Muscle of leg (tissue), 16 donors: ENCODE data around the gene AP1S2. TPM values are rescaled to one million over a fixed set of nuclear protein-coding genes. Genes with fewer than 3 reads are reported as not detected.

Experiments used
- DNase-seq: peaks from one replicate; pipeline ENCODE4 v3.0.0; 2013
- H3K27ac ChIP-seq: one replicate; pipeline ENCODE4 v1.5.1; 2013; ENCODE audit warnings: mild to moderate bottlenecking, low read length, control low read depth
- H3K27me3 ChIP-seq: one replicate; pipeline ENCODE4 v1.6.1; 2013; ENCODE audit warnings: low read length; ENCODE audit not compliant: control insufficient read depth, insufficient read depth
- H3K36me3 ChIP-seq: one replicate; pipeline ENCODE4 v1.6.1; 2013; ENCODE audit warnings: low read length; ENCODE audit not compliant: control insufficient read depth, insufficient read depth
- H3K4me1 ChIP-seq: one replicate; pipeline ENCODE4 v1.6.1; 2013; ENCODE audit warnings: low read length; ENCODE audit not compliant: control insufficient read depth, insufficient read depth
- H3K4me3 ChIP-seq: one replicate; pipeline ENCODE4 v1.5.1; 2013; ENCODE audit warnings: low read length, control low read depth
- H3K9me3 ChIP-seq: replicated peaks from 2 replicates; pipeline ENCODE4 v1.6.1; 2013; ENCODE audit warnings: low read depth, low read length; ENCODE audit not compliant: control insufficient read depth
- WGBS: methylation state at CpG from one replicate; pipeline ENCODE4 v1.1.5; 2013; ENCODE audit warnings: missing lambda C conversion rate; ENCODE audit not compliant: insufficient coverage; 5-methylcytosine and 5-hydroxymethylcytosine counted together
- long read RNA-seq, 11 donors: transcript quantifications; one replicate each; lab custom pipeline, GENCODE V29; 2026
- polyA plus RNA-seq, 8 donors: library from polyadenylated mRNA; unstranded; fragments of 120-200 nt; gene quantifications; one replicate each; pipeline versions ENCODE4 v1.2.1 to v1.2.3, GENCODE V29; 2013; ENCODE audit warnings: inconsistent platforms in 1 of 8, low replicate concordance in 1 of 8; ENCODE audit not compliant: insufficient read length in 8 of 8, insufficient read depth in 1 of 8
- total RNA-seq: library from RNA; stranded (reverse); fragments of 120-200 nt; gene quantifications from one replicate; pipeline ENCODE4 v1.2.4, GENCODE V29; 2013

The AP1S2 gene
- total RNA-seq (39.1 TPM), polyA plus RNA-seq (10 to 100 TPM; 36.5 to 50.5 (median 42.9) TPM)
- long read RNA-seq, donor 1, partial matches to known transcripts = 0 of 1 reads
- long read RNA-seq, donor 1, other reads (novel, unspliced or antisense) = 0 of 1 reads
- long read RNA-seq, donor 2, partial matches to known transcripts = 0 of 1 reads
- long read RNA-seq, donor 2, other reads (novel, unspliced or antisense) = 0 of 1 reads
- long read RNA-seq, donor 3, transcript AP1S2-201 (5 exons, 2,237 nt) = major isoform, 9 of 9 reads
- long read RNA-seq, donor 3, partial matches to known transcripts = 0 of 9 reads
- long read RNA-seq, donor 3, other reads (novel, unspliced or antisense) = 0 of 9 reads
- long read RNA-seq, donor 4, partial matches to known transcripts = 0 of 4 reads
- long read RNA-seq, donor 4, other reads (novel, unspliced or antisense) = 0 of 4 reads
- long read RNA-seq, donor 5, transcript AP1S2-201 (5 exons, 2,237 nt) = major isoform, 18 of 25 reads
- long read RNA-seq, donor 5, partial matches to known transcripts = 0 of 25 reads
- long read RNA-seq, donor 5, other reads (novel, unspliced or antisense) = 7 of 25 reads
- long read RNA-seq, donor 6, transcript AP1S2-201 (5 exons, 2,237 nt) = major isoform, 7 of 15 reads
- long read RNA-seq, donor 6, partial matches to known transcripts = 0 of 15 reads
- long read RNA-seq, donor 6, other reads (novel, unspliced or antisense) = 7 of 15 reads
- long read RNA-seq, donor 7, transcript AP1S2-201 (5 exons, 2,237 nt) = major isoform, 11 of 11 reads
- long read RNA-seq, donor 7, partial matches to known transcripts = 0 of 11 reads
- long read RNA-seq, donor 7, other reads (novel, unspliced or antisense) = 0 of 11 reads
- long read RNA-seq, donor 8, transcript AP1S2-201 (5 exons, 2,237 nt) = major isoform, 13 of 14 reads
- long read RNA-seq, donor 8, partial matches to known transcripts = 0 of 14 reads
- long read RNA-seq, donor 8, other reads (novel, unspliced or antisense) = 0 of 14 reads
- long read RNA-seq, donor 9, transcript AP1S2-201 (5 exons, 2,237 nt) = major isoform, 7 of 8 reads
- long read RNA-seq, donor 9, partial matches to known transcripts = 0 of 8 reads
- long read RNA-seq, donor 9, other reads (novel, unspliced or antisense) = 0 of 8 reads
- long read RNA-seq, donor 10, transcript AP1S2-201 (5 exons, 2,237 nt) = major isoform, 10 of 18 reads
- long read RNA-seq, donor 10, partial matches to known transcripts = 0 of 18 reads
- long read RNA-seq, donor 10, other reads (novel, unspliced or antisense) = 8 of 18 reads
- long read RNA-seq, donor 11, transcript AP1S2-201 (5 exons, 2,237 nt) = major isoform, 9 of 16 reads
- long read RNA-seq, donor 11, partial matches to known transcripts = 0 of 16 reads
- long read RNA-seq, donor 11, other reads (novel, unspliced or antisense) = 7 of 16 reads

- no peaks in the 10 kb centered on the region for H3K9me3 ChIP-seq
- under 1% methylated on average over 77 of the region's 85 CpGs for WGBS
- H3K4me1 ChIP-seq = peaks cover 7% of the 10 kb centered on the region
- peaks cover 26% of the 10 kb centered on the region for H3K27me3 ChIP-seq
- H3K36me3 ChIP-seq = no peaks in the 10 kb centered on the region
- peak within 1 kb of the TSS; percentile 69 for H3K4me3 ChIP-seq
- peak; percentile 97 for DNase-seq
- H3K27ac ChIP-seq = peak within 1 kb of the TSS; percentile 84
These were observed at the start of gene AP1S2 for GRCh38 chrX:15854712-15855567. Gene AP1S2 (minus strand): TSS chrX:15854813. CDS start chrX:15852524, 2,289 bp downstream.

DNA sequence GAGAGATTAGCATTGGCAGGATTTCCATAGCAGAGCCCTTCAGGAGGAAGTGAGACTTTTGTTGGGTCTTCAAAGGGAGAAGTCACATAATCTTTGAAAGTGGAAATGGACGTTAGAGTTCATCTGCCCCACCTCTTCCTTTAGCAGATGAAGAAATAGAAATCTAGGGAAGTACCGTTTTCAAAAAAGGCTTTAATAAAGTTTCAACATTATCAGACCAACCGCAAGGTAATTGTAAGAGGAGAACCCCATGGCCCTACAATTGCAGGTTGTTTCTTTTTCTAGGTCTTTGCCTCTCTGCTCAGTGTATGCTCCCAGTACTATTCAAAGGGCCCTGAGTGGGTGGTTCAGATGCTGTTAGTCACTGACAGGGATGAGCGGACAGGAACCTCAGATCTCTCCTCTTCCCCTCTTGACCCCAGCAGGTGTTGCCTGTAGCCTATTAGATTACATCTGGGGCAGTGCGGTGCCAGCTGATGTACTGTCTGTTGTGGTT lies 48.6 kb upstream of the AP1S2 start:
- Histone ChIP-seq H3K4me3 (no peak overlapping the region), H3K27ac (no peak overlapping the region), H3K4me1 (no peaks in the 10 kb centered on the region), H3K27me3 (peaks cover 29% of the 10 kb centered on the region), H3K36me3 (no peaks in the 10 kb centered on the region), H3K9me3 (no peaks in the 10 kb centered on the region)
- WGBS = no CpG with 5 or more reads among the region's 5 CpGs
- DNase-seq = peak; percentile 56

- no peaks in the 10 kb centered on the region for H3K4me1 ChIP-seq
- H3K9me3 ChIP-seq = no peaks in the 10 kb centered on the region
- no peak for DNase-seq
- no peak overlapping the region for H3K4me3 ChIP-seq
- peaks cover 22% of the 10 kb centered on the region for H3K27me3 ChIP-seq
- WGBS = 87% methylated on average over 4 of the region's 4 CpGs
- H3K27ac ChIP-seq = no peak overlapping the region
- no peaks in the 10 kb centered on the region for H3K36me3 ChIP-seq
These were observed 40.7 kb upstream of the AP1S2 start for GRCh38 chrX:15895334-15895733.

DNA sequence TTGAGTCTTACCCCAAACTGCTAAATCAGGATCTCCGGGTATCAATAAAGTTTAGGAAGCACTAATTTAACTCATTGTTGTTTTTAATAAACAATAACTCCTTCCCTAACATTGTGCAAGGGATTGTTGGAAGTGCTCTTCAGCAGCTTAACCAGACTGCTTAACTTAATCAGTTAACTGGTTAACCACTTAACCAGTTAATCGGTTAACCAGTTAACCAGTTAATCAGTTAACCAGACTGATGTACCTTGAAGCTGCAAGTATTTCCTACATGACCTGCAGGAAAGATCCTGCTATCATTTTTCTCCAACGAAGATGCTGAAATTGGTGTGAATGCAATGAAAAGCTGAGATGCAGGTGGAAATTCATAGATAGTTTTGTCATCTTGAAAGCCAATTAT lies 40.1 kb upstream of the AP1S2 start:
- no peak for DNase-seq
- no peak overlapping the region for H3K27ac ChIP-seq
- no CpG with 5 or more reads among the region's 3 CpGs for WGBS
- H3K9me3 ChIP-seq = no peaks in the 10 kb centered on the region
- H3K36me3 ChIP-seq = no peaks in the 10 kb centered on the region
- H3K4me3 ChIP-seq = no peak overlapping the region
- H3K4me1 ChIP-seq = no peaks in the 10 kb centered on the region
- H3K27me3 ChIP-seq = peaks cover 22% of the 10 kb centered on the region

DNA sequence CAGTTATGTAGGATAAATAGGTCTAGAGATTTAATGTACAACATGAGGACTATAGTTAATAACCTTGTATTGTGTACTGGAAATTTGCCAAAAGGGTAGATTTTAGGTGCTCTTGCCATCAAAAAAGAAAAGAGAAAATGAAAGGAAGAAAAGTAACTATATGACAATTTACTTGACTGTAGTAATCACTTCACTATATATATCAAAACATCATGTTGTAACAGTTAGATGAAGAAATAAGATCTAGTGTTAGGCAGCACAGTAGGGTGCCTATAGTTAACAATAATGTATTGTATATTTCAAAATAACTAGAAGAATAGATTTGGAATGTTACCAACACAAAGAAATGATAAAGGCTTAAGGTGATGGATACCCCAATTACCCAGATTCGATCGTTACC lies 35.9 kb upstream of the AP1S2 start:
- WGBS = no CpG with 5 or more reads among the region's 2 CpGs
- Histone ChIP-seq H3K27ac (no peak overlapping the region), H3K36me3 (no peaks in the 10 kb centered on the region), H3K27me3 (peaks cover 17% of the 10 kb centered on the region), H3K4me1 (no peaks in the 10 kb centered on the region), H3K4me3 (no peak overlapping the region), H3K9me3 (no peaks in the 10 kb centered on the region)
- DNase-seq = no peak

DNA sequence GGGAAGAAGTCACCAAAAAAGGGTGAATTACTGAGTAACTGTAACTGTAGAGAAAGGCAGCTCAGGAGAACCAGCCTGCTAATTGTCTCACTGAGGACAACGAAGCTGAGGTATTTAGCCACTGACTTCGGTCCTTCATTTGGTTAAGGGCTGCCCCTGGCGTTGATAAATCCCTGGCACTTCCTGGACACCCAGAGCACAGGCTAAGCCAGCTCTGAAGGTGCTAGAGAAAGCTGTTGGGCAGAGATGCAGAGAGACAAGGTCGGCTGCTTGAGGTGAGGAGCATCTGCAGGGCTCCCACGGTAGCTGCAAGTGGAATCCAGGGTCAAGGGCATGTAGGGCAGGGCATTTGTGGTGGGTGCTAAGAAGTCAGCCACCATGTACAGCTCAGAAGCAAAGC lies 33.4 kb upstream of the AP1S2 start:
- Histone ChIP-seq H3K36me3 (no peaks in the 10 kb centered on the region), H3K9me3 (no peaks in the 10 kb centered on the region), H3K27me3 (peaks cover 19% of the 10 kb centered on the region), H3K4me3 (no peak overlapping the region), H3K4me1 (no peaks in the 10 kb centered on the region), H3K27ac (no peak overlapping the region)
- DNase-seq = no peak
- 65% methylated on average over 5 of the region's 5 CpGs for WGBS

- WGBS = no CpG with 5 or more reads among the region's 3 CpGs
- Histone ChIP-seq H3K27ac (no peak overlapping the region), H3K4me3 (no peak overlapping the region), H3K27me3 (peaks cover 24% of the 10 kb centered on the region), H3K9me3 (peaks cover 5% of the 10 kb centered on the region), H3K4me1 (no peaks in the 10 kb centered on the region), H3K36me3 (no peaks in the 10 kb centered on the region)
- DNase-seq = no peak
These were observed 28.9 kb upstream of the AP1S2 start for GRCh38 chrX:15883540-15883863.

DNA sequence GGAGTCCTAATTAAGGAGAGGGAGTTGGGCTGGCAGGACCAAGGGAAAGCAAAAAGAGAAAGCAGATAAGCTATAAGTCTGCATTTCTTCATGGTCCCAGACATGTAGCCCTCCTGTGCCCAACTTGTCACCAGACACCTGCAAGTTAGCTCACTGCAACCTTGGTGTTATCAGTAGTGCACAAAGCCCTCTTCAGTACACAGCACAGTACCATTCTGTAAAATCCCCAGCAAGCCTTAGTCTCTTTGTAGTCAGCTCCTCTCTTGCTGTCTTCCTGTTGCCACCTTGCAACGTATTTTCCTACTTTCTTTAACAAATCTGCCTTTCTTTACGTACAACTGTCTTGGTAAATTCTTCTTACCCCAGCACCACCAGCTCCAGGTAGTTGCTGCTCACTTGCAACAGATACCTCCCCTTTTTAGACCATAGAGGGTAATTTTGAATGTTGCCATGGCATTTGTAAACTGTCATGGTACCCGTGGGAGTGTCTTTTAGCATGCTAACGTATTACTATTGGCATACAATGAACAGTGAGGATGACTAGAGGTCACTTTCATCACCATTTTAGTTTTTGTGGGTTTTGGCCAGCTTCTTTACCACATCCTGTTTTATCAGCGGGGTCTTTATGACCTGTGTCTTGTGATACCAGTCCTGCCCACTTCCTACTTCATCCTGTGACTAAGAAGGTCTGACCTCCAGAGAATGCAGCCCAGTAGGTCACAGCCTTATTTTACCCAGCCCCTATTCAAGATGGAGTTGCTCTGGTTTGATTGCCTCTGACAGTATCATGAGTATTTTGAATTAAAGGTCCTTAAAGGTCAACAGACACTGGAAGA lies 28.3 kb upstream of the AP1S2 start:
- Histone ChIP-seq H3K4me1 (no peaks in the 10 kb centered on the region), H3K27ac (no peak overlapping the region), H3K9me3 (peaks cover 5% of the 10 kb centered on the region), H3K27me3 (peaks cover 21% of the 10 kb centered on the region), H3K4me3 (no peak overlapping the region), H3K36me3 (no peaks in the 10 kb centered on the region)
- 76% methylated on average over 2 of the region's 5 CpGs for WGBS
- DNase-seq = no peak
